ENCODE measurements around the gene TSPAN18.

TSPAN18 gene

DNA sequence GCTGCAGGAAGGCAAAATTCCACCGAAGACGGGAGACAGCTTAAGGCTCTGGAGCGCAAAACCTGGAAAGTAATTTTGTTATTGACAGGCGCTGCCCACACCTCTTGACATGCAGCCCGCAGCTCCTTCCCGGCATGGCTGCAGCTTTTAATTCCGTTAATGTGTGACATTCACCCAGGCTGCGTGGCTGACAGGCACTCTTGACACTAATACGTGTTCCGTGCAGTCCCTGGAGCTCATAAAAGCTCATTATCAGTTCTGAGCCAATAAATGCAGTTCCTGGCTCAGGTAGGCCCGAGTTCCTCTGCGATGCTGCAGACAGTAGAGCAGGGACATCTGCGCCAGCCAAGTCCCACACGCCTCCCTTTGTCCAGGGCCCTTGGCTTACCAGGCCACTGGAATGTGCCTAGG, 34.8 kb downstream of the TSPAN18 start:
- DNase-seq = no peak

DNA sequence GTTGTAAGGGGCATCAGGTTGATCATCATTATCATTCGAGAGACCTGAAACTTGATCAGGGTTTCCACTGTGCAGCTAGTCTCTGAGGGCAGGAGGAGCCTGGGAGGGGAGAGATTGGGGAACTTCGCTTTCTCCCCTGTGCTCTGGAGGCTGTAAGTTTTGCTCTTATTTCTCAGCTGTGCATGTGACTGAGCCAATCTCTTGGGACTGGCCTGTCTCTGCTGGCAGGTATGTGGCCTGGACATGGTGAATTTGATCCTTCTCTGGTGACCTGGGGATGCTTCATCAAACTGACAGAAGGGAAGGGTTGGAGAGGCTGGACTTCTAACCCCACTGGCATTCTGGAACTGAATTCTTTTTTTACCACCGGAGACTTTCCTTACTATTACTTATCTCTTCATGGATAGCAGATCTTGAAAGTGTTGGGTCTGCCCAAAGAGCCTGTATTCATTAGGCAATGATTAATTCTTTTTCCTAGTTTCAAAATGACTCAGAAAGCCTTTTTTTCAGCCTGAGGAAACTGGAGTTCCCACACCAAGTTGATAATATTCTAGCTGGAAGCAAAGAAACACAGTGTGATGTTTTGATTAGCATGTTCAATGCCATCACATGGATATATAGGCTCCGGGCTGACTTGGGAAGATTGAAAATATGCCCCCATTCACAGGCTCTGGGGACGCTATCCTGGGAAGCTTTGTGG, 36.5 kb downstream of the TSPAN18 start:
- no peak for DNase-seq

DNA sequence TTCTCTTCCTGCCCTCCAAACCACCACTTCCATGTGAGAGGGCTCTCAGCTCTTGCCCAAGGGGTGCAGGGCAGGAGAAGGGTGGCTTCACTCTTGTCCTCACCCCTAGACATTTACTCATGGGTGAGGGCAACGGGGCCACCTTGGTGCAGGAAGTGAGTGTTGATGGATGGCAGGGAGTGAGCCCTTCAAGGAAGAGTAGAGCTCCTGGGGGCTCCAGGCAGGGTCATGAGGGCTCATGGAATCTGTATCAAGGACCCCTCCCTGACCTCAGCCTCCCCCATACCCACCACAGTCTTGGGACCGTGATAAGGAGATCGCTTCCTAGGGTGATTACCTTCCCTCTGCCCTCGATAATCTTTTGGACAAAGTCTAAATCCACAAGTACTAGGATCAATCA, 37.8 kb downstream of the TSPAN18 start:
- DNase-seq = no peak

DNA sequence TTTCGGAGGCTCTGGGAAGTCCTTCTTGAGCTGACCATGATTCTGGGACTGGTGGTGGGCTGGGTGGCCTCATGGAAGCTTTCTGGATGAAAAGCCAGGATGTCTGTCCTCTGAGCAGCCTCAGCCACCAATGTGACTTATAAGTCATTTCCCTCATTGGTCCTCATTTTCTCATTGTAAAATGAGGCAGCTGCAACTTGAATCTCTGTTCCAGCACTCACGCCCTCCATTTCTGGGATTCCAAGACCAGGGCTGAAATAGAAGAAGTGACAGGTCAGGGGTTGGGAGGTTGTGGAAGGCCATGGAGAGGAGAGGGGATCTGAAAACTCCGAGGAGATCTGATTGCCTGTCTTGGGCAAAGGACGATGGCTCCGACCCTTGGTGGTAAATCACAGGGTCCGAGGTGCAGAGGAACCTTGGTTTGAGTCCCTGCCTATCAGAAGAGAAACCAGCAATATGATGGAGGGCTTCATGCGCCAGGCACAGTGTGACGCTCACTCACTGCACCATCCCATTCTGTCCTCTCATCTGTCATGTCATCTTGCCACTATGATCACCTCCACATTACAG, 38.3 kb downstream of the TSPAN18 start:
- no peak for DNase-seq

DNA sequence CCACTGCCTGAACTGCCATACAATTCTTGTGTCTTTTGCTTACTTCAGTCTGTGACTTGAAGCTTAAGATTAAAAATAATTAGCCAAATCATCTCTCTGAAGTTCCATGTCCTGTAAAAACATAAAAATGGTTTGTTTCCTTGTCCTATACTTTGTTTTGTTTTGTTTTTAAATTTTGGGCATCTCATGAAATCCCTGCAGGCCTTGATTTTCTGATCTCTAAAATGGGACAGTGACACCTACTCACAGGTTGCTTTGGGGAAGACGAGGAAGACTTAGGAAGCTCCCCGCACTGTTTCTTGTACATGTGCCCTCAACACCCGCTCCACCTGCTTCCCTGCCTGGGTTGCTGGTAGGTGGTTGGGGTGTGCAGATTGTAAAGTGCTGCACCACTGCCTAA, 38.9 kb downstream of the TSPAN18 start:
- DNase-seq = no peak

DNA sequence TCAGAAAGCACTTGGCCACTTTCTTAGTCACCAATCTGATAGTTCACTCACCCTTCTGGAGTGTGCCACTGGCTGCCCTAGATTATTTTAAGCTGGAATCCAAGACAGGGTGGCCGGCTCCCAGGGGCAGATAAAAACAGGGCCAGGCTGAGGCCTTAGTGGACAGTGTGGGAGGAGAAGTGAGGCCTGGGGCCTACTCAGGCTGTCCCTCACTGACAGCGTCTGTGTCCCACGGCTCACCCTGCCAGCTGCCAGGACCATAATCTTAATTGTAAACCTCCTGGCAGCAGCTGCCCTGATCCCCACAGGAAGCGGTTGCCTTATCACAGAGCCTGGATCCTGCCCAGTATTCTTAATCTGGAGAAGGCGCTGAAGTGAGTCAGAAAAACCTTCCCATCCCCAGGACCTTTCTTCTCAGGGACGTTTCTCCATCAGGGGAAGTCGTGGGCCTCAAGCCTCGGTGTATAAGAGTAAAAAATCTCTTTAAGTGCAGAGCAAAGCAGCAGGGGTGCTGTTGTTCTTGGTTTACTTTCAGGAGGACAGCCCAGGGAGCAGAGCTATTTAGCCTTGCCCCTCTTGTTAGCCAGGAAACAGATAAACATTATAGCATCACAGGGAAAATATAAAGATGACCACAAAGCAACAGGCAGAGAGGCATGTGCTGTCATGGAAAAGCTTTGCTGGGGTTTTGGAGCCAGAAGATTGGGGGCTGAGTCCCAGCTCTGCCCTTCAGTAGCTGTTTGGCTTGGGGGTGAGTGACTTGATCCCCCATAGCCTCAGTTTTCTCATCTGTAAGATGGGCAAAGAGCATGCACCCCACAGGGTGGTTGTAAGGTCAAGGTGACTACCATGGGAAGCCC, 39.6 kb downstream of the TSPAN18 start:
- no peak for DNase-seq

DNA sequence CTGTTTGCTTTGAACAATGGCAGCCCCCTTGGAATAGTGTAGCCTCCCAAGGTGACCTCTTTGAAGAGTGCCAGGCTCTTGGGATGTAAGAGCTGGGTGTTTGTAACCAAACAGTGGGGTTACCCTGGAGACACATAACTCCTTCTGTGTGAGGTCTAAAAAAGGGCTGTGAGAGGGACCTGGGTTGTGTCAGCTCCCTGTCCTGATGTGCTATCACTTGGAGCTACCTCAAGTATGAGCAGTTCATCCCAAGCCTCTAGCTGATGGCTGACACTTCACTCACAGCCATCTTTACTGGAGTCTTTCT, 40.2 kb downstream of the TSPAN18 start:
- no peak for DNase-seq

DNA sequence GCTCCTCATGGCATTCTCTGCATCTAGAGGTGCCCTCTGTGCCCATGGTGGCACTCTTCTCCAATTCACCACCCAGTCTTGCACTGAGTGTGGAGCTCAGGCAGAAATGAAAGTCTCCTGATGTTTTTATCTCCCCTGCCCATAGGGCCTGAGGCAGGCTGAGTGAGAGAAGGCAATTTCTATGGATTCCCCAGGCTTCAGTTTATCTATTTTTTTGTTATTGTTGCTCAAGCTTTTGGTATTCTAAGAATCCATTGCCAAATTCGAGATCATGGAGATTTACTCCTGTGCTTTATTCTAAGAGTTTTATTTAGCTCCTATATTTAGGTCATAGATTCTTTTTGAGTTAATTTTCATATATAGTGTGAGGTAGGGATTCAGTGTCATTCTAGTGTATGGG, 40.7 kb downstream of the TSPAN18 start:
- no peak for DNase-seq

DNA sequence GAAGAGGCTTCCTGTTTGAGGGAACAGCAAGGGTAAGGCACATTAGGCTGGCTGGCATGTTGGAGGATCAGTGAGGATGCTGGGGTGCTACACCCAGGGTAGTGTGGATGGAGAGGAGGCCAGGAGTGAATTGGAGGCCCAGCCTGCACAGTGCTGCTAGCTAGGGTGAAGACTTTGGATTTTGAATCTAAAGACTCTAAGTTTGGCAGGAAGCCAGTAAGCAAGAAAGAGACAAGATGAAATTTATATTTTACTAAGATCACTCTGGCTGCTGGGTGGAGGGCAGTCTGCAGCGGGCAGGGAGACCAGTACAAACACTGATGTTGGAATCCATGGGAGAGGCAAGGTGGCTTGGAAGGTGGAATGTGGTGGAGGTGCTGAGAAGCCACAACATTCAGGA, 43.6 kb downstream of the TSPAN18 start:
- DNase-seq = no peak

DNA sequence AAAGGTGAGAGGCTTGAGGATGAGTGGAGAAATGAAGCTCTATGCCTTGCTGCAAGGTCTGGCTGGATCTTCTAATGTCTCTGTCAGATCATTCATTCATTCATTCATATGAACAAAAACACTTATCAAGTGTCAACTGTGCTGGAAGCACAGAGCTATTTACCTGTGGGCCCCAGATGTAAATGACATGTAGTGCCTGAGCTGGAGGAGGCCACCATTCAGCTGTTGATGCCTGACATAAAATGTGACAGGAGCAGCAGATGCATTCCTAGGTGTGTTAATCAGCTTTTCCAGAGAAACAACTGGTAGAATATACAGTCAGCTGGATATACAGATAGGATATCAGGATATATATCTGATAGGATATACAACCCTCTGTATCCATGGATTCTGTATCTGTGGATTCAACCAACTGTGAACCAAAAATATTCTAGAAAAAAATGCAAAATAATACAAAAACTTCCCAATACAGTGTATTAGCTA, 44.5 kb downstream of the TSPAN18 start:
- DNase-seq = no peak

DNA sequence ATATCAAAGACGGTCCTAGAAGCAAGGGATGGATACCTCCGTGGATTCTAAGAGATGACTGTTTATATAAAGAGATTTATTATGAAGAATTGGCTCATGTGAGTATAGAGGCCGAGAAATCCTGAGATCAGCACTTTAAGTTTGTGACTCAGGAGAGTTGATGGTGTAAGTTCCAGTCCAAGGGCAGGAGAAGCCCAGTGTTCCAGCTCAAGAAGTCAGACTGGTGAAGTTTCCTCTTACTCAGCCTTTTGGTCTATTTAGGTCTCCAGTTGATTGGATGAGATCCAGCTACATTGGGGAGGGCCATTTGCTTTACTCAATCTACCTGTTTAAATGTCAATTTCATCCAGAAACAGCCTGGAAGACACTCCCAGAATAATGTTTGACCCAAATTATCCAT, 45.1 kb downstream of the TSPAN18 start:
- no peak for DNase-seq

DNA sequence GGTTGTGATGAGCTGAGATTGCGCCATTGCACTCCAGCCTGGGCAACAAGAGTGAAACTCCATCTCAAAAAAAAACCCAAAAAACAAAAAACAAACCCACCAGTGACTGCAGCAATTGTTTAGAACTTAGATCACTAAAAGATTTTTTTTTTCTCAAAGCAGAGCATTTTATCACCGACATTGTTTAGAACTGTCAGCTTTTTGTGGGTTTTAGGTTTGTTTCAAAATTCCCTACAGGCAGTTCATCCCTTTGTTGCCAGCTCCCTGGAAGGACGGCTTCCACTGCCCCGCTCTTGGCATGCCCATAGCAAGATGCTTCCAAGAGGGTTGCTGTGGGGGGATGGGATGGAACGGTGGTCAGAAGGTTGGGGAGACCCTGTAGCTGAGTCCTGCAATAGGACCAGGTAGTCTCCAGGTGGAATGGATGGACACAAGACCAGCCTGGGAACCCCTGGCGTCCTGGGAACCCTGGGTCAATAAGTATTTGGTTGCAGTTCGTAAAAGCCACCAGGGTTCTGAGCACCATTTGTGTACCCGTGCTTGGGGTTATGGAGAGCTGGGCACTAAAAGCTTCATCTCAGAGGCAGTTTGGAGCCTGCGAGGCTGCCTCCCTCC, 46.7 kb downstream of the TSPAN18 start:
- no peak for DNase-seq

DNA sequence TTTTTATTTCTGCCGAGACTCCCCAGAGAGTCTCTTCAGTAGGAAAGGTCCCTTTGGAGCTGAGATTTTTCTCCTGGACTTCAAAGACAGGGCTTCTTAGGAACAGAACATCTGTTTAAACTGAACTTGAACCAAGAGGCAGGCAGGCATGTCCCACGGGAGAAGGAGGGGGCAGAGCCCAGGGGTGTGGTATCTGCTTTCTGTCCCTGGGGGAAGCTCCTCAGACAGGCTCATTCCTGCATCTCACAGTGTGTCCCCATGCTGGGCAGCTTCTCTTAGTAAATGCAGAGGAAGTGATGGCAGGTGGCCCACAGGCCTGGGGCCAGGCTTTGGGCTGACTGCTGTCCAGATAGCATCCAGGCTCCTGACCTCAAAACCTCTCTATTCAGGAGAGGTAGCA, 47.3 kb downstream of the TSPAN18 start:
- DNase-seq = no peak

DNA sequence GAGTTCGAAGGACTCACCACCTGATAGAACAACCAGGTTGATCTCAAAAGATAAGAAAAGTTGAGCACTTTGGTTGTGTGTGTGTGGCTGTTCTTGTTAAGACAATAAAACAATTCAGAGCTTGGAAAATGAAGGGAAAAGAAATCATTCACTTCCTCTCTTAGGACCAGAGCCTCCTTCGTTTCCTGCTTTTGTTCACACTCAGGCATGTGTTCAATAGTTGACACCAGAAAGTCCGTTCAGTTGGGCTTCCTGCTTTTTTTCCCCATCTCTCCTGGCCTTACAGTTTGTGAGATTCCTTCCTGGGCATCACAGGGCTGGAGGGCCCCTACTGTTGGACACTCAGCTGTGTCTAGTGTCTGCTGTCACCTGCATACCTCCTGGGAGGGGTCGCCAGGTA, 48.0 kb downstream of the TSPAN18 start:
- DNase-seq = no peak

DNA sequence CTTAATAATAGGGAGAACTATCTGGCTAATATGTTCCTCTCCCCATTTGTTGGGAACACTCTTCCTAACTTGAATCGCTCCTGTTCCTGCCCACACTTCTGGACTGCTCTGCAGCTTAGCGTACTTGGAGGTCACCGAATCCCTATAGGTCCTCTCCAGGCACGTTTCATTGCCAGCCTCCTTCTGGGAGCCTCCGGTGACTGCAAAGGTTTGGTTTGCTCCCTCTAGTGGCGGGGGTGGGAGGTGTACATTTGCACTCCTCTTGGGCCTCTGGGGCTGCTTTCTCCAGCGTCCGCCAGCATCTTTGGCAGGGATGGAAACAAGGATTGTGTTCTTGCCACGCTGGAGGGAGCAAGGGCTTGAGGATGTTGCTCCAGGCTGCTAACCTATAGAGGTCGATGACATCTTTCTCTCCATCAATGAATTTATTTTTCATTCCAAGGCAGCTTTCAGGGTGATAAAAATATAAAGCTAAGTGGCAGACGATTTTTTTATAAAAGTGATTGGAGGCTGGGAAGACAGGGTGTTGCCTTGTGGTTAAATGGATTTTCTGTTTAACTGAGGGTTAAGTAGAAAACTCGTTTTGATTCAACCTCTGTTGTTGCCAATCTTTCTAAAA, 48.7 kb downstream of the TSPAN18 start:
- DNase-seq = no peak

DNA sequence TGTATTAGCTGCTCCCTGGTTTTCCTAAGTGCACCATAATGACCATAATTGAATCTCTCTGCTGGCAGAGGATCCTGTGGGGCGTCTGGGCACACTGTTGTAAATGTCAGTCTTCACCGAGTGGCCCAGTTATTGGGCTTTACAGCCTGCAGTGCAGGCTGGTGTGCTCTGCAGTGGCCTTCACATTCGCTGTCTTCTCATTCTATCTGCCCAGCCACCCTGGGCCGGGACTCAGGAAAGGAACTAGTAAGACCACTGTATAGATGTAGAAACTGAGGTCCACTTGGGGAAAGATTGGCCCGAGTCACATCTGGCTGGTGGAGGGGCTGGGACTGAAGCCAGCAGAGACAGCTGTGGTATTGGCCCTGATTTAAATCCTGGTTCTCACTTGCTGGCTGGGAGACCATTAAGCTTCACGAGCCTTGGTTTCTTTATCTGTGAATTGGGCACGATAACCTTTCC, 49.3 kb downstream of the TSPAN18 start:
- no peak for DNase-seq

DNA sequence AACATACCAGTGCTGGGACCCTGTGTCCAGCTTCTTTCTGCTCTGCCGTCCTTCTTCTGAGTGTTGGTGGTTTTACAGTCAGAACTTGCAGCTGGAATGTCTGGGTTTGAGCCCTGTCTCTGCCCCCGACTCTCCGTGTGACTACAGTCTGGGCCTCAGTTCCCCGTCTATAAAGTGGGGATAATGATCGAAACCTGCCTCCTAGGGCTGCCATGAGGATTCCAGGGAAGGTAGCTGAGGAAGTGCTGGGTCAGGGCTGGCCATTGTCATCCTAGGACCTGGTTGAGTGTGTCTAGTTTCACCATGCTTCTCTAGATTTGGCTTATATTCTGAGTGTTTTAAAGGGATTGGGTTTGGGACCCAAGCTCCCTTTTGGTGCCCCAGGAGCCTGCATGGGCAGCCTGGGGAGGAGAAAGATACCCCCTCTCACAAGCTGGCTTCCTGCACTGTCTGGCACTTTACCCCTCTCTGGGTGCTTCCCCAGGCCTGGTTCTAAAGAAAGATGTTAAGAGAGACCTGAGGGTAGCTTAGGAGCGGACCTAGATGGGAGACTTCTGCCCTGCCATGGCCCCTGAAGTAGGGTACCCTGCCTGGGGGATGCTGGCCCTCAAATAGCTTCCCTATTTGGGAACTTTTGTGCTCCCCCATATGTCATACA, 49.9 kb downstream of the TSPAN18 start:
- DNase-seq = no peak

DNA sequence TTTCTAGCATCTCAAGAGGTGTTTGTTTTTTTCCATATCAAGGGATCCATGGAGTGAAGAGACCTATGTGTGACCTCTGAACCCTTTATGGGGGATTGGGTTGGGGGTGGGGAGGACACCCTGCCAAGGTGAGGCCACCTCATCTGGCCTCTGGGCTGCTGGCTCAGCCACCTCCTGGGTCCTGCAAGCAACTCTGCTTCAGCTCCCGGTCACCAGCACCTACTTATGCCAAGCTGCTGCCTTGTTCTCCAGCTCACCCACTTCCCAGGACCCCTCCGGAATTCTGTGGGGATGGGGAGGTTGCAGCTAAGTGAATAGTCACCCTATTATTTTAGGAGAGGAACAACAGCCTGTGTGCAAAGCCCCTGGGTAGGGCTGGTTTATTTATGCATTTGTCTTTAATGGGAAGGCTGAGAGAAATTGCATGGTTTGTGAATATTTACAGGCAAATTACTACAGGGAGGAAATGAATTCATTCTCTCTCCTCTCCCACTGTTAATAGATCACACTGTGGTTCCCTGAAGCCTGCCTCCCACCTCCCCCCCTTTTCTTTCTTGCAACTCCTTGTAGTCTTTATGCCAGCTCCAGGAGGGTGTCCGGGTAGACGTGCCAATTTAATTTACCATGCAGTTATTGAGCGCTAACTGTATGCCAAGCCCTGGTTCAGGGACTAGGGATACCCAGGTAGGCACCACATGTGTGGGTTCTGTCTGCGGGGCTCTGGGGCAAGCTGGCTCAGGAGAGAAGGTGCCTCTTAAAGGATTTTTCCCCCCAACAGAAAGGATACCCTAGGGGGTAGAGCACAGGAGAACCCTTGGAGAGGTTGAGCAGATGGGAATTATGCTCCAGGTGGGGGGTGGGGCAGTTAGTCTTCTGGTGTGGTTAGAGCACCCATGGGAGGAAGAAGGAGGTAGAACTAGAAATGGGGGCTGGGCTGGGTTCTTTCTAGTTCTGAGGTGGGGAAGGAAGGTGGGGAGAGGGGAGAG, 50.7 kb downstream of the TSPAN18 start:
- no peak for DNase-seq

DNA sequence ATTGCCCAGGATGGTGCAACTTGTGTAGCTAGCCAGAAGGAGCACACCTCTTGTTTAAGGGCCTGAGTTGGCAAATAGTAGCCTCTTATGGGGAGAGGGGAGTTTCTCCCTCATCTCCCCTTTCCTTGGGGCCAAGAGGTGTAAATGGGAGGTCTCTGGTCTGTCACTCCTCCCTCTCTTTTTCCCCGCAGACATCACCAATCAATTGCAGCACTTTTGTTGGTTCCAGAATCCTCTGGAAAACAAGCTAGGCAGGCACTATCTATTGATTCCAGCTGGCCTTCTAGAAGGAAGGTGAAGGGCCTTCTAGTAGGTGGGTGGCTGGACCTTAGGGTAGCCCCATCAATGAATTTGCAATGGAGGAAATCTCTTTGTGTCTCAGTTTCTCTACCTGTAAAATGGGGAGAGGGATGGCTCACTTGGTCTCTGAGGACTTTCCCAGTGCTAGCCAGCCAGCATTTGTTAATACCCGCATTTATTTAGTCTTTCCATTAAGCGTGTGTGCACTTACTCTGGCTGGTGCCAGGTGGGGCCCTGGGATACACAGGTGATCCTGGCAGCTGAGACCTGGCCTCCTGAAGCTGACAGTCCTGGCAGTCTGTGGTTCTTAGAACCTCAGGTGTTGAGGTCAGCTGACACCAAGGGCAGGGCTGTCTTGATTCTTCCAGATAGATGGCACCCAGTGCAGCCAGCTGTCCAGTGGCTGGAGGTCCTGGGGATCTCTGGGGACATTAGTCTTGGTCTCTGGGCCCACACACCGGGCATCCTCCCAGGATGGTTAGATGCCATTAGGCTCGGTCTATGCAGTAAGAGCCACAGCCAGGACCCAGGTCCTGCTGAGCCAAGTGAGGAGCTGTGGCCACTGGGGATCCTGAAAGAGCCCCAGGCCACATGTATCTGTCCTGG, 51.7 kb downstream of the TSPAN18 start:
- no peak for DNase-seq
